ENCODE results near the gene ME3.

- TF ChIP-seq CTCF (IDR thresholded peaks at IDR 0.05) (no peak), POLR2A (IDR thresholded peaks at IDR 0.05) (no peak)
Observed at GRCh38 chr11:86486261-86487030, 186.0 kb downstream of the ME3 start.

All from right lobe of liver (tissue), 4 donors.